ENCODE results near the gene GJB3. TPM values are rescaled to one million over a fixed set of nuclear protein-coding genes. Genes with fewer than 3 reads are reported as not detected.

The GJB3 gene
- total and polyA plus RNA-seq, 2 donors from 2014 or later = 8.8 TPM; not detected in 1

DNA sequence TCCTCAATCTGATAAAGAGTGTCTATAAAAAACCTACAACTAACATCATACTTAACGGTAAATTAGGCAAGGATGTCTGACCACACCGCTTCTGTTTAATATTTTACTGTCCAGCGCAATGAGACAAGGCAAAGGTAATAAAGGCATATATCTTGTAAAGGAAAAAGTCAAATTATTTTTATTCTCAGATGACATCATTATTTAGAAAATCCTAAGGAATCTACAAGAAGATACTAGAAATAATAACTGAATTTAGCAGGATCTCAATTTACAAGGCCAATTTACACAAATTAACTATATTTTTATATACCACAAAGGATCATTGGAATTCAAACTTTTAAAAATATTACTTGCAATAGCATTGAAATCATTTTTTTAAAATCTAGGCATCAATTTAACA, 41.2 kb downstream of the GJB3 start:
- DNase-seq (no peak), FAIRE-seq (no peak)
- H3K4me3 ChIP-seq (ENCODE audit: low read length in 3 of 3) = no peak overlapping the region
- peaks cover 0 to 2% (median 0%) of the 10 kb centered on the region in 3 donors for H3K4me1 ChIP-seq (ENCODE audit: control insufficient read depth in 2 of 3, insufficient read depth in 2 of 3, low read depth in 1 of 3, low read length in 3 of 3)
- H3K36me3 ChIP-seq (ENCODE audit: control insufficient read depth in 2 of 3, insufficient read depth in 3 of 3, low read length in 3 of 3) = no peaks in the 10 kb centered on the region
- intact Hi-C loops (cut with DNase I) = no loop called here
- no peak overlapping the region for H3K27ac ChIP-seq (ENCODE audit: low read depth in 2 of 2, low read length in 2 of 2)
- no peaks in the 10 kb centered on the region for H3K9me3 ChIP-seq (ENCODE audit: control insufficient read depth in 2 of 3, insufficient read depth in 1 of 3, low read length in 3 of 3)
- no peak overlapping the region for H3K9ac ChIP-seq (ENCODE audit: low read length in 3 of 3)
- TF ChIP-seq, protein P1, sequence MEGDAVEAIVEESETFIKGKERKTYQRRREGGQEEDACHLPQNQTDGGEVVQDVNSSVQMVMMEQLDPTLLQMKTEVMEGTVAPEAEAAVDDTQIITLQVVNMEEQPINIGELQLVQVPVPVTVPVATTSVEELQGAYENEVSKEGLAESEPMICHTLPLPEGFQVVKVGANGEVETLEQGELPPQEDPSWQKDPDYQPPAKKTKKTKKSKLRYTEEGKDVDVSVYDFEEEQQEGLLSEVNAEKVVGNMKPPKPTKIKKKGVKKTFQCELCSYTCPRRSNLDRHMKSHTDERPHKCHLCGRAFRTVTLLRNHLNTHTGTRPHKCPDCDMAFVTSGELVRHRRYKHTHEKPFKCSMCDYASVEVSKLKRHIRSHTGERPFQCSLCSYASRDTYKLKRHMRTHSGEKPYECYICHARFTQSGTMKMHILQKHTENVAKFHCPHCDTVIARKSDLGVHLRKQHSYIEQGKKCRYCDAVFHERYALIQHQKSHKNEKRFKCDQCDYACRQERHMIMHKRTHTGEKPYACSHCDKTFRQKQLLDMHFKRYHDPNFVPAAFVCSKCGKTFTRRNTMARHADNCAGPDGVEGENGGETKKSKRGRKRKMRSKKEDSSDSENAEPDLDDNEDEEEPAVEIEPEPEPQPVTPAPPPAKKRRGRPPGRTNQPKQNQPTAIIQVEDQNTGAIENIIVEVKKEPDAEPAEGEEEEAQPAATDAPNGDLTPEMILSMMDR (IDR thresholded peaks at IDR 0.05; ENCODE audit: borderline replicate concordance, extremely low read depth, insufficient read depth) = no peak
- H3K27me3 ChIP-seq (ENCODE audit: control insufficient read depth, insufficient read depth, low read length) = no peaks in the 10 kb centered on the region

DNA sequence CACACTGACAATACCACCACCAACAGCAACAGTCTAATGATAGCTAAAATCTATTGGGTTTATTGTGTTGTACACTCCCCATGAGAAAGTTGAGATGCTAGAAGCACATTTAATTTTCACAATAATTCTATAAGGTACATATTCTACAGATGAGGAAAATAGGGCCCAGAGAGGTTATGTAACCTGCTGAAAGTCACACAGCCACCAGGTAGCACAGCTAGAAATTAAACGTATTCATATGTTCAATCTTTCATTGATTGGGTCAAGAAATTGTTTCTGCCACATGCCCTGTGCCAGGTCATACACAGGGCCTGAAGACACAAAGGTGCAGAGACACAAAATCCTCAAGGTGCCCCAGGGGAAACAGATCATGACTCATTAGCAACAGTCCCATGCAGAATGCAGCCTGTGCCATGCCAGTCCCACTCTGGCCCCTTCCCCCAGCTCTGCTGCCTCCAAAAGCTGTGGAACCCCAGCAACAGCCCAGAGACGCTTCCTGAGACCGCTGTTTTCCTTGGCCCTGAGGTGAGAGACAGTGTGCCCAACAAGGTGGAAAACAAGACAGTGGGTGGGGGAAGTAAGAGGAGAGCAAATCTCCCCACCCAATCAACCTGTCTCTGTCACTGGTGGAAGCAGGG, 43.9 kb downstream of the GJB3 start:
- no peak for DNase-seq
- no peak overlapping the region for H3K27ac ChIP-seq (ENCODE audit: low read depth in 2 of 2, low read length in 2 of 2)

DNA sequence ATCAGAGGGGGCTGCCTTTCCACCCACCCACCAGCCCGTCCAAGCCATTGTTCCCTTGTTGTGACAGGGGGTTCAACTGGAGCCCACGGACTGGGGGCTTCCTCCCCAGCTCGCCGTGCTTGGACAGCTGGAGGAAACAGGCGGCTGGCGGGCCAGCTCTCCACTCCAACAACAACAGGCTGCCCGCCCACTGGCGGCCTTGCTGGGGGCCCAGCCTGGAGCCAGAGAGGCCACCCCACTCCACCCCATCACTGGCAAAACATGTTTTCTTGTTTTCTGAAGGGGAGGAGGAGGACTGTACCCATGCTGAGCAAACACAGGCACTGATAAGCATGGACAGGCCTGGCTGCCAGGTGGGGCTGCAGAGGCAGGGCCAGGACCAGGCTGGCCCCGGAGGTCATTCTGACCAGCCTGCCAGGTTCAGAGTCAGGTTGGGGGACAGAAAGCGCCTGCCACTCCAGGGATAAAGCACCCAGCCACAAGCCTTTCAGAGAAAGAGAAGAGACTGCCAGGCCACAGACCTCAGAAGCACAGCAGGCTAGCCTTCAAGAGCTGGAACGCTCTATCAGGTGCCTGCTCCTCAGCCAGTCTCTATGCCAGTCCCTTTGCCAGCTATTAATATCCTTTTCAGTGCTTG, 44.6 kb downstream of the GJB3 start:
- Histone ChIP-seq H3K4me3 (ENCODE audit: low read length in 3 of 3) (no peak overlapping the region), H3K9me3 (ENCODE audit: control insufficient read depth in 2 of 3, insufficient read depth in 1 of 3, low read length in 3 of 3) (no peaks in the 10 kb centered on the region), H3K9ac (ENCODE audit: low read length in 3 of 3) (no peak overlapping the region), H3K27me3 (ENCODE audit: control insufficient read depth, insufficient read depth, low read length) (no peaks in the 10 kb centered on the region), H3K27ac (ENCODE audit: low read depth in 2 of 2, low read length in 2 of 2) (no peak overlapping the region), H3K36me3 (ENCODE audit: control insufficient read depth in 2 of 3, insufficient read depth in 3 of 3, low read length in 3 of 3) (no peaks in the 10 kb centered on the region), H3K4me1 (ENCODE audit: control insufficient read depth in 2 of 3, insufficient read depth in 2 of 3, low read depth in 1 of 3, low read length in 3 of 3) (peaks cover 0 to 2% (median 0%) of the 10 kb centered on the region in 3 donors)
- no peak for DNase-seq
- no peak for FAIRE-seq
- intact Hi-C loops (cut with DNase I) = no loop called here
- TF ChIP-seq, protein P1 (IDR thresholded peaks at IDR 0.05; ENCODE audit: borderline replicate concordance, extremely low read depth, insufficient read depth) = no peak

More for the DNA sequence above, 43.9 kb downstream of the GJB3 start:
- TF ChIP-seq, protein P1 (IDR thresholded peaks at IDR 0.05; ENCODE audit: borderline replicate concordance, extremely low read depth, insufficient read depth) = no peak
- no peak overlapping the region for H3K4me3 ChIP-seq (ENCODE audit: low read length in 3 of 3)
- no peak for FAIRE-seq
- H3K4me1 ChIP-seq (ENCODE audit: control insufficient read depth in 2 of 3, insufficient read depth in 2 of 3, low read depth in 1 of 3, low read length in 3 of 3) = peaks cover 0 to 2% (median 0%) of the 10 kb centered on the region in 3 donors
- no peaks in the 10 kb centered on the region for H3K27me3 ChIP-seq (ENCODE audit: control insufficient read depth, insufficient read depth, low read length)
- H3K9ac ChIP-seq (ENCODE audit: low read length in 3 of 3) = no peak overlapping the region
- no peaks in the 10 kb centered on the region for H3K36me3 ChIP-seq (ENCODE audit: control insufficient read depth in 2 of 3, insufficient read depth in 3 of 3, low read length in 3 of 3)
- no peaks in the 10 kb centered on the region for H3K9me3 ChIP-seq (ENCODE audit: control insufficient read depth in 2 of 3, insufficient read depth in 1 of 3, low read length in 3 of 3)
- intact Hi-C loops (cut with DNase I) = no loop called here

All from kidney (tissue), 14 donors.